Stimulated activated CD4-positive, alpha-beta T cell treated with anti-CD3 and anti-CD28 coated beads, Interleukin-1b, Interleukin-23, amount 100 ng/mL, for 24 hours (primary cell): ENCODE results near the gene STT3B.
"Not testable (repeated sequence)": the region's sequence is repeated elsewhere in the genome, so short reads cannot be mapped to it uniquely, and the experiment has no call there.

Source experiments
- DNase-seq, 4 experiments: peaks; one replicate each; pipeline ENCODE4 v3.0.0-alpha.2; 2020; ENCODE audit warnings: low read depth in 4 of 4, low spot score in 1 of 4

Gene STT3B

DNA sequence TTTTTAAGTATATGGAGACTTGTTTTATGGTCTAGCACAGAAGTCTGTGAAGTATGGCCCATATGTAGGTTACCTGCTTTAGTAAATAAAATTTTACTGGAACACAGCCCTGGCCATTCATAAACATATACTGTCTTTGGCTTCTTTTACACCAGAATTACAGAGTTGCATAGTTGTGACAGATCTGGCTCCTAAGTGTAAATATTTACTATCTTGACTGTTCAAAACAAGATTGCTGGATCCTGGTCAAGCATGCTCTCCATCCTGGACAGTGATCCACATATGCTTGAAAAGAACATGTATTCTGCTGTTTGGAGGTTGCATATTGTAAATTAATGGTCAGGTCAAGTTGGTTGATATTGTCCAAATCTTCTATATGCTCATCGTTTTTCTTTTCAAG, 57.9 kb downstream of the STT3B start:
- no peak for DNase-seq

DNA sequence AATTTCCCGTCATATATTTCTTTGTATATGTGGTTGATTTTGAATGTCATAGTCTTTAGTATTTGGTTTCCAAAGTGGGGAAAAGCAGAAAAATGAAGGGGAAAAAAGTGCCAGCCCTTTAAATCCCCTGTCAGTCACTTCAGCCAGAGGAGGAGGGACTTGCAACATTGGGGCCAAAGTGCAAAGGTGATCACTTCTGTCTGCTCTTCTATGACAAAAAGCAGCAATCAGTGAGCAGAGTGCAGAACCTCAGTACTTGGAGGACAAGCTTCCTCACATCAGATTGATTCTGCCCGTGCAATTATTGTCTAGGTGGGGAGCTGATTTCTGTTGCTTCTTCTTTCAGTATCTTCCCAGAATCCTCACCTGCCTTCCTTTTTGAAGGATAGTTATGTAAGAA, 60.0 kb downstream of the STT3B start:
- DNase-seq = no peak

DNA sequence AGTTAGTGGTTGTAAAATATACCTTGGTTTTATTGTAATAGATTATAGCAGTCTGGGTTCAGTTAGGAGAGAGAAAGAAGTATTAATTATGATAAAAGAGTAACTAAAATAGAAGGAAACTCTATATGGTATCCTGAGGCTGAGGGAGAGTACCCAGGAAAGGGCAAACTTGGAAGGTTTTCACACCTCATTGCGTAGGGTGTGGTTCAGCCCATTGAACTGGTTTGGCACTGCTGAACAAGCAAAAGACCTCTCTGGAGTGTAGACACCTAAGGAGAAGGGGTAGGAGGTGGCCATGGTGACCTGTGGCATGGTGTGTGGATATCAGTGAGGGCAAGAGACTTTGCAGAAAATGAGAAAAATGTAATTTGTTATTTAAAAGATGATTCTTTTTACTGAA, 63.5 kb downstream of the STT3B start:
- DNase-seq = no peak

DNA sequence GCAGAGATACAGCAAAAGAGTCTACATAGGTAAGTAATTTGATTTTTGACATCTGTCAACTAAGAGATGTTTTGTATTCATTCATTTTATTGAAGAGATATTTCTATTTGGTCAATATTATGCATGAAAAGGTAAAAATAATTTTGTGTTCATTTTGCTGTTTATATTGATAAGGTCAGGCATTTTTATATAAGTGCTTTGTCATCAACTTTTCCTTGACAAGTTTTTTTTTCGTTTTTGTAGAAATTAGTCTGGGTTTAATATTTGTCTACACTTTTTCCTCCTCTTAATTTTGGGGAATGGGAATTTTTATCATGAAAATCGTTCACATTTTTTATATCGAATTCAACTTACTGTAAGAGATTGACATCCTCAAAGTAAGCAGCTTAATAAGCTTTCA, 67.7 kb downstream of the STT3B start:
- DNase-seq = no peak

DNA sequence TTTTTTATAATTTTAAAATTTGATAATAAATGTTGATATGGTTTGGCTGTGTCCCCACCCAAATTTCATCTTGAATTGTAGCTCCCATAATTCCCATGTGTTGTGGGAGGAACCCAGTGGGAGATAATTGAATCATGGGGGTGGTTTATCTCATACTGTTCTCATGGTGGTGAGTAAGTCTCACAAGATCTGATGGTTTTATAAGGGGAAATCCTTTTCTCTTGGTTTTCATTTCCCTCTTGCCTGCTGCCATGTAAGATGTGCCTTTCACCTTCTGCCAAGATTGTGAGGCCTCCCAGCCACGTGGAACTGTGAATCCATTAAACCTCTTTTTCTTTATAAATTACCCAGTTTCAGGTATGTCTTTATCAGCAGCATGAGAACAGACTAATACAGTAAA, 72.6 kb downstream of the STT3B start:
- not testable (repeated sequence) for DNase-seq

DNA sequence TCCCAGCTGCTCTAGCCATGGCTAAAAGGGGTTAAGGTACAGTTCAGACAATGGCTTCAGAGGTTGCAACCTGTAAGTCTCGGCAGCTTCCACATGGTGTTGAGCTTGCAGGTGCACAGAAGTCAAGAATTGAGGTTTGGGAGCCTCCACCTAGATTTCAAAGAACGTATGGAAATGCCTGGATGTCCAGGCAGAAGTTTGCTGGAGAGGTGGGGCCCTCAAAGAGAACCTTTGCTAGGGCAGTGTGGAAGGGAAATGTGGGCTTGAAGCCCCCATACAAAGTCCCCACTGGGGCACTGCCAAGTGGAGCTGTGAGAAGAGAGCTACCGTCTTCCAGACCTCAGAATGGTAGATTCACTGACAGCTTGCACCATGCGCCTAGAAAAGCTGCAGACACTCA, 73.7 kb downstream of the STT3B start:
- no peak for DNase-seq

DNA sequence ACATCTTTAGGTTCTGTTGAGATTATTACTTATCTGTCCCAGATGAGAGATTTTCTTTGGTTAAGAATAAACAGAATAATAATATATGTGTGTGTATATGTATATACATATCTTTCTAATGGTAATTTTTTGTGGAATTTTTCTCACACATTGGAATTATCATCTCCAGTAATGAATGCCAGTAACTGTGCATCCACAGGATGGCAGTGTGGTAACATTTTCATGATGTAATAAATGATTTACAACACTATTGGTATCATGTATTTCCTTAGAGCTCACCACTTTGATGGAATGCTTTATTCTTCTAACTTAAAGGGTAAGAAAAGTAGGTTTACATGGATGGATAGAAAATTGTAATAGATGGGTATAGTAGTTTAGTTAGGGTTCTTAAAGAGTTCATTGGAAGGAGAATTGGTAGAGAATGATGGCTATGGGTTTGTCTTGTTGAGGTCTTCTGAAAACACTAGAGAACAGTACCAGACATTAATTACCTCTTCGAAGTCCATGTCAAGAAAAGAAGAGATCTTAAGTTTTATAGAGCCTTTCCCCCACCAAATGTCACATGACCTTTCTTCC, 78.1 kb downstream of the STT3B start:
- DNase-seq = no peak

DNA sequence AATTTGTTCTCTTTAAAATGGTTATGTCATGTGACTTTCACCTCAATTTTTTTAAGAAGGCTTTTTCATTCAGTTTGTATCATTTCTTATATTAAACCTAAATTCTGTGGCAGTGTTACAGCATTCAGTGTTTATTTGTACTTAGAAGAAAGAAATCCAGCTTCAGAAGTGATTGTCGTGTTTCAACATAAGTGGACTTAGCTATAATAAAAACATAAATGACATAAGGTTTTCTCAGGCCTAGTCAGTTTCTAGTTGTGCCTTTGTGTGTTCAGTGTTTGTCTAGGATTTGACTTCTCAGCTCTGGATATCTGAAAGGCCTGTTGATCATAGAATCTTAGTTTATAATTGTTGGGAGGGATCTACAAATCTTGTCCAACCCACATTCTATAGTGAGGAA, 80.5 kb downstream of the STT3B start:
- no peak for DNase-seq

- no peak for DNase-seq
These were observed 80.9 kb downstream of the STT3B start for GRCh38 chr3:31613654-31614053.

GRCh38 chr3:31614162-31614921, 81.6 kb downstream of the STT3B start:
- DNase-seq = no peak

DNA sequence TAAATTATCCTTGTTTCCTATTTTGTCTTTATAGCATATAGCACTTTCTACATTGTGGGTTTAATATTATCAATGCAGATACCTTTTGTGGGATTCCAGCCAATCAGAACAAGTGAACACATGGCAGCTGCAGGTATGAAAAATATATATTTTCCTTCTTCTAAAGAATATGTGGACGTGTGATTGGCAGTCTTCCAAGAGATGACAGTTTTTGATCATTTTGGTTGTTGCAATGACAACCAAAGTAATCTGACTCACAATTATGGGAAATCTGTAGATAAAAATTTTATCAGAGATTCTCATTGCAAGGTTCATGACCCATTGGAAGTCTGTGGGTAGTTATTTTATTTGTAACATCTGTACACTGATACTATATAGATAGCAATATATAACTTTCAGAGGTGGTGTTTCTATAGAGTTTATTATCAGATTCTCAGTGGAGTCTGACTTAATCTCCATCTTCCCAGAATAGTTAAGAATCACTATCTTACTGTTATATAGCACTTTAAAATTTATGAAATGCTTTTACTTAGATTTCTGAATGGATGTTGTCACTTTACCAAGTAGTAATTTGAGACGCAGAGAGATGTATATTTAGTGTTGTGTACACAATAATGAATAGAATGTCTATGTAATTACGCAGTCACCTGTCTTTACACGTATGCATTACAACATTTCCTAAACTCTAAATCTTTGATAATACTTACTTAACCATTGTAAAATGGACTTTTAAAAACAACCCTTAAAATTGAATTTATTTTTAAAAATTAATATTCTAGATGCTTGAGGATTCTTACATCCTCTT, 82.5 kb downstream of the STT3B start:
- no peak for DNase-seq

DNA sequence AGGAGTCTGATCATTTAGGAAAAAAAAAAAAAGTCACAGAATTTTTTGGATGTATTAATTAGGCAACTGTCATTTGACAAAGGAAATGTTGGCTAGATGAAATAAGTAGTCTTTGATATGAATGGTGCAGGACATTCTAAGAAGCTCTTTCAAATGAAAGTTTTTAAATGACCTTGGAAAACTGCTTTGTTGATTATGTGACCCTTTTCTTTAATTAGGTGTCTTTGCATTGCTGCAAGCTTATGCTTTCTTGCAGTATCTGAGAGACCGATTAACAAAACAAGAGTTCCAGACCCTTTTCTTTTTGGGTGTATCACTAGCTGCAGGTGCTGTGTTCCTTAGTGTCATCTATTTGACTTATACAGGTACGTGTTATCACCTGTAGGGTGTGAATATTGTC, 84.0 kb downstream of the STT3B start:
- DNase-seq = no peak

DNA sequence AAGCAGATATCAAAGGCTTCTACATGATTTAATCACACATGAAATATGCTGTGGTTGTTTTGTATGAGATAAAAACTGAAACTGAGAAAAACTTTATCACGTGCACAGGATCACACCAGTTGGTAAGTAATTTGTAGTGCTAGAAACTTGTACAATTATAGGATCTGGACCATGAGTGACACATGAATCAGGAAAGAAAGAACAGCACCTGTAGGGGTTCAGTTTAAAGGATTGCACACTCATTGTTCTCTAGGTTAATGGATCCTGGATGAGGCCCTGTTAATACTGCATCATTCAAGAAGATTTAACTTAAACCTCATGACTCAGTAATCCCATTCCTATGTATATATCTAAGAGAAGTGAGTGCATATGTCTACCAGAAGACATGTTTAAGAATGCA, 87.9 kb downstream of the STT3B start:
- no peak for DNase-seq

GRCh38 chr3:31621314-31621713, 88.6 kb downstream of the STT3B start:
- no peak for DNase-seq

GRCh38 chr3:31622636-31623288, 90.0 kb downstream of the STT3B start:
- DNase-seq = no peak

GRCh38 chr3:31624083-31624709, 91.5 kb downstream of the STT3B start:
- DNase-seq = no peak

DNA sequence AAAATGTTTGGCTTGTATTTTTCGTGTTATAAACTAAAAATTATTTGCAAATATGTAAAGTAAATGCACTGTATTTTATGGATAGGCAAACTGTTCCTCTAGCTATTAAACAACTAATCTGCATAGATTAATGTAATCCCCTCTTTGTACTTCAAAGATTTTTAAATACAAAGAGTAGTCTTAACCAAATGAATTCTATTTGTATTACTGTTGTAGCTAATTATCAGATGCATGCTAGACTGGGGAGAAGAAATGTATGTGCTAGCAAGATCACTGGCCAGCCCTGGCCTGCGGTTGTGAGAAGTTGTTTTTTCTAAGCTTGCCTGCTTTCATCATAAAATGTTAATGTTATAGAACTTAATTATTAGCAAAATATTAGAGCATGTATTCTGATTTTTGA, 92.6 kb downstream of the STT3B start:
- DNase-seq = no peak

DNA sequence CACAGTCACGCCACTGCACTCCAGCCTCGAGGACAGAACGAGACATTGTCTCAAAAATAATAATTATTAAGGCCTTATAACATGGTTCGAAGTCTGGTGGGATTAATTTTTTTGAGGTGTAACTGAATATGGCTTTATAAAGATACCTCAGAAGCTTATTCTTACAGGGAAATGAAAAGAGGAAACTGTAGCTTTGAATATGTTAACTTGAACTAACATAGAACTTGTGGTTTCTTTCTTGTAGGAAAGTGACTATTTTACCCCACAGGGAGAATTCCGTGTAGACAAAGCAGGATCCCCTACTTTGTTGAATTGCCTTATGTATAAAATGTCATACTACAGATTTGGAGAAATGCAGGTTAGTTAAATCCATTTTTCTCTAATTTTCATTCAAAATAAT, 96.3 kb downstream of the STT3B start:
- no peak for DNase-seq

- DNase-seq = no peak
These were observed 101.8 kb downstream of the STT3B start for GRCh38 chr3:31634476-31634875.

GRCh38 chr3:31635545-31635944, 102.8 kb downstream of the STT3B start:
- no peak for DNase-seq

DNA sequence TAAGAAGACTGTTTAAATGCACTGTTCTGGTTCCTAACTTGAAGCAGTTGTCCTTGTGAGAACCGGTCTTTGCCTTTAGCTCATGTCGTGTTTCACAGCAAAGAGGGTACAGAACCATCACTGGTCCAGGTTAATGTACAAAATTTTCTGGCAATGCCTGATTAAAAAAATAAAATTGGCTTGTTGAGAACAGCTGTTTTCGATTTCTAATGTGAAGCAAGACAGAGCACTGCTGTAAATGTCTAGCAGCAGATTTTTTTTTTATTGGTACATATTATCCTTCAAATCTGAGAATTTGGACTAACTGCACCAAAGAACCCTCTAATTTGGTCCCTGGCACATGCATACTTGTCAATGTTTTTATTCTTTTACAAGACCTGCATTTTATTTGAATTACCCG, 103.3 kb downstream of the STT3B start:
- DNase-seq = no peak
